Heart right ventricle (tissue), 16 donors: ENCODE results near the gene ARHGEF4. TPM values are rescaled to one million over a fixed set of nuclear protein-coding genes. Genes with fewer than 3 reads are reported as not detected.
A peak's percentile ranks its signal among the peaks of the same experiment; 100 is the strongest.

Source experiments
- ATAC-seq, 8 donors: fragments of 200-7000 bp; cut with Tn5 transposase; one replicate each; pipeline ENCODE4 v1.9.1; 2020; ENCODE audit warnings: mild to moderate bottlenecking in 8 of 8, moderate library complexity in 8 of 8, moderate number of reproducible peaks in 1 of 8
- DNase-seq, 2 donors: peaks; one replicate each; pipeline ENCODE4 v3.0.0-alpha.2; 2020
- H3K27ac ChIP-seq, 10 donors: fragments of 200-600 bp; sonication (generic) in 2 of 10; one replicate each; pipeline versions ENCODE4 v1.5.0 to v1.8.0; 2020 to 2022; ENCODE audit warnings: mild to moderate bottlenecking in 3 of 10
- H3K27me3 ChIP-seq, 7 donors: fragments of 200-600 bp; one replicate each; pipeline ENCODE4 v1.8.0; 2021 to 2022; ENCODE audit warnings: mild to moderate bottlenecking in 2 of 7
- H3K36me3 ChIP-seq, 9 donors: fragments of 200-600 bp; sonication (generic) in 1 of 9; one replicate each; pipeline versions ENCODE4 v1.5.0 to v1.8.0; 2020 to 2022; ENCODE audit warnings: mild to moderate bottlenecking in 2 of 9
- H3K4me1 ChIP-seq, 9 donors: fragments of 200-600 bp; sonication (generic) in 1 of 9; one replicate each; pipeline versions ENCODE4 v1.5.0 to v1.8.0; 2020 to 2022; ENCODE audit warnings: mild to moderate bottlenecking in 4 of 9
- H3K4me3 ChIP-seq, 10 donors: fragments of 200-600 bp; sonication (generic) in 2 of 10; one replicate each; pipeline versions ENCODE4 v1.5.0 to v1.8.0; 2020 to 2022; ENCODE audit warnings: mild to moderate bottlenecking in 7 of 10, moderate library complexity in 2 of 10
- H3K9me3 ChIP-seq, 11 donors: fragments of 200-600 bp in 10 of 11; sonication (generic) in 2 of 11; one replicate each; pipeline versions ENCODE4 v1.5.0 to v1.8.0; 2013 to 2022; ENCODE audit warnings: mild to moderate bottlenecking in 2 of 11, control low read depth in 1 of 11, moderate library complexity in 1 of 11
- CTCF ChIP-seq, 9 donors: fragments of 200-600 bp; sonication (generic) in 2 of 9; IDR thresholded peaks; one replicate each; pipeline versions ENCODE4 v1.5.0 to v1.8.0; 2021 to 2022; ENCODE audit warnings: antibody characterized with exemption in 9 of 9, mild to moderate bottlenecking in 5 of 9, moderate library complexity in 1 of 9
- WGBS, 2 donors: extraction: QIAGEN DNeasy Blood & Tissue Kit; methylation state at CpG; one replicate each; pipeline ENCODE4 v1.1.7; 2013; ENCODE audit warnings: inconsistent platforms in 1 of 2; 5-methylcytosine and 5-hydroxymethylcytosine counted together
- intact Hi-C, 10 donors: fragments of 100-400 bp; cut with DNase I; formaldehyde crosslinking; loops; one replicate each; pipeline versions ENCODE4 v1.11.1 to v1.14.2; 2022
- polyA plus RNA-seq, 2 donors: library from polyadenylated mRNA; stranded (reverse); fragments of 200-250 nt; gene quantifications; one replicate each; pipeline ENCODE4 v1.2.3, GENCODE V29; 2013
- total RNA-seq, 10 donors: library from RNA; stranded (reverse); fragmentation: NEBNext Ultra II Directional in 3 of 10; extraction: Animal tissue kit (Norgen Biotek cat#: 25700) in 3 of 10; gene quantifications; one replicate each; pipeline versions ENCODE4 v1.2.1 to v1.2.4, GENCODE V29; 2021 to 2023
- donor health status: Arrhythmogenic right ventricular cardiomyopathy.
- donor health status: ischemic (EF 13 %, LVEDD 7.1; RV severe dilation, severe dysfunction).
- donor health status: healthy with polysubstance abuse.
- donor health status: DM: no; HTN: yes; CAD: no.
- donor health status: DM: no; HTN: no; CAD: no.
- donor health status: ischemic (EF 25% LVEDD 6.9; RV normal size, moderate dysfunction).
- donor health status: ischemic (EF 25% LVEDD 5.7; RV mildly dilated, moderate dysfunction).
- donor health status: healthy.
- donor health status: DM: yes; HTN: yes; CAD: no.
- donor health status: Ischemic cardiomyopathy.
- donor health status: ischemic (EF 35%, LVEDD 5.7; RV mildly dilated, moderate dysfunction).
- donor health status: nonischemic (EF 11% LVEDD 7.7; RV severe dilation, severe dysfunction).
- donor health status: DM: yes; HTN: yes; CAD: no.
- donor health status: PGD.
- donor health status: ischemic (EF 29% LVEDD 5.4; RV normal size, mild dysfunction).
- donor health status: nonischemic (EF 23%, LVEDD 6.1; RV moderate dilation, normal function).

ARHGEF4 gene
- total and polyA plus RNA-seq, 12 donors: 0.67 to 6.5 (median 3.4) TPM

- Histone ChIP-seq H3K9me3 (peaks cover 0 to 31% (median 15%) of the 10 kb centered on the region in 11 donors), H3K27me3 (peaks cover 0 to 31% (median 22%) of the 10 kb centered on the region in 7 donors), H3K4me3 (no peak overlapping the region), H3K36me3 (no peaks in the 10 kb centered on the region), H3K4me1 (no peaks in the 10 kb centered on the region), H3K27ac (no peak overlapping the region)
- ATAC-seq: no peak
- WGBS, 2 donors: 44 to 45% methylated on average over 2 of the region's 2 CpGs
- DNase-seq: no peak
- intact Hi-C loops: no loop called here
- TF ChIP-seq CTCF (IDR thresholded peaks at IDR 0.05): no peak
Observed at GRCh38 chr2:130957915-130958314, 121.2 kb downstream of the ARHGEF4 start.

GRCh38 chr2:130963196-130963848 is 126.6 kb downstream of the ARHGEF4 start:
- Histone ChIP-seq H3K4me3 (peak overlapping the region in 1 of 10 donors; percentile 33), H3K36me3 (no peaks in the 10 kb centered on the region), H3K27me3 (peaks cover 0 to 75% (median 69%) of the 10 kb centered on the region in 7 donors), H3K27ac (no peak overlapping the region), H3K4me1 (peaks cover 0 to 5% (median 0%) of the 10 kb centered on the region in 9 donors), H3K9me3 (no peaks in the 10 kb centered on the region)
- TF ChIP-seq CTCF (IDR thresholded peaks at IDR 0.05): no peak
- DNase-seq (no peak), ATAC-seq (no peak)
- 1 to 2% methylated on average over 72 to 90 of the region's 90 CpGs for WGBS, 2 donors
- intact Hi-C loops: no loop called here

- H3K4me1 ChIP-seq: peaks cover 0 to 5% (median 0%) of the 10 kb centered on the region in 9 donors
- WGBS, 2 donors: 2 to 3% methylated on average over 66 to 84 of the region's 84 CpGs
- H3K27me3 ChIP-seq: peaks cover 0 to 75% (median 71%) of the 10 kb centered on the region in 7 donors
- TF ChIP-seq CTCF (IDR thresholded peaks at IDR 0.05): peak in 7 of 9 donors; percentile 9 to 42 (median 34)
- peak overlapping the region in 7 of 10 donors; percentile 5 to 40 (median 34) for H3K4me3 ChIP-seq
- no peaks in the 10 kb centered on the region for H3K9me3 ChIP-seq
- no peak for DNase-seq
- intact Hi-C loops: no loop called here
- no peaks in the 10 kb centered on the region for H3K36me3 ChIP-seq
- H3K27ac ChIP-seq: no peak overlapping the region
- ATAC-seq: peak in 3 of 8 donors; percentile 54 to 72 (median 60)
Observed at GRCh38 chr2:130963849-130964793, 127.4 kb downstream of the ARHGEF4 start.

- H3K4me3 ChIP-seq: no peak overlapping the region
- no peak for TF ChIP-seq CTCF (IDR thresholded peaks at IDR 0.05)
- H3K27me3 ChIP-seq: peaks cover 0 to 75% (median 71%) of the 10 kb centered on the region in 7 donors
- WGBS, 2 donors: 78 to 79% methylated on average over 3 of the region's 3 CpGs
- ATAC-seq (no peak), DNase-seq (no peak)
- intact Hi-C loops: no loop called here
- peaks cover 0 to 5% (median 0%) of the 10 kb centered on the region in 9 donors for H3K4me1 ChIP-seq
- H3K9me3 ChIP-seq: no peaks in the 10 kb centered on the region
- no peaks in the 10 kb centered on the region for H3K36me3 ChIP-seq
- H3K27ac ChIP-seq: no peak overlapping the region
Observed at GRCh38 chr2:130964931-130965330, 128.2 kb downstream of the ARHGEF4 start.
